Upper lobe of left lung (tissue), 4 donors: ENCODE results near the gene SLC25A12.

Experiments
- POLR2A ChIP-seq, 4 donors: fragments of 450-650 bp; IDR thresholded peaks; one replicate each; pipeline ENCODE4 v1.5.1; 2016 to 2017; ENCODE audit warnings: antibody characterized with exemption in 4 of 4, mild to moderate bottlenecking in 2 of 4
- POLR2AphosphoS5 ChIP-seq, 2 donors: sonication (generic); formaldehyde crosslinking; IDR thresholded peaks; one replicate each; pipeline ENCODE4 v1.5.1; 2017; ENCODE audit warnings: antibody characterized with exemption in 2 of 2
- TF ChIP-seq, protein P1 (sequence below), 6 experiments: fragments of 450-650 bp in 4 of 6; fragments of 200-600 bp in 2 of 6; sonication (generic) in 2 of 6; IDR thresholded peaks; one replicate each; pipeline ENCODE4 v1.5.1; 2016 to 2019; ENCODE audit warnings: antibody characterized with exemption in 6 of 6

DNA sequence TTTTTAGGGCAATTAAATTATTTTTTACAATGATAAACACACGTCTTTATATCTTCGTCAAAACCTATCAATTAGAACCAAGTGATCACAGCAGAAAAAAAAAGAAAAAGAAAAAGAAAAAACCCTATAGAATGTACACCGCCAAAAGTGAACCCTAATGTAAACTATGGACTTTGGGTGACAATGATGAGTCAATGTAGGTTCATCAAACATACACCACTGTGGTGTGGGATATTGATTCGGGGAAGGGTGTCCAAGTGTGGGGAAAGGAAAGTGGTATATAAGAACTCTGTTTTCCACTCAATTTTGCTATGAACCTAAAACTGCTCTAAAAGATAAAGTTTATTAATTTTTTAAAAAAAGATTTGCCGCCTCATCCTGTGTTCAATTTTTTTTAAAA lies 121.7 kb downstream of the SLC25A12 start:
- TF ChIP-seq, protein P1, sequence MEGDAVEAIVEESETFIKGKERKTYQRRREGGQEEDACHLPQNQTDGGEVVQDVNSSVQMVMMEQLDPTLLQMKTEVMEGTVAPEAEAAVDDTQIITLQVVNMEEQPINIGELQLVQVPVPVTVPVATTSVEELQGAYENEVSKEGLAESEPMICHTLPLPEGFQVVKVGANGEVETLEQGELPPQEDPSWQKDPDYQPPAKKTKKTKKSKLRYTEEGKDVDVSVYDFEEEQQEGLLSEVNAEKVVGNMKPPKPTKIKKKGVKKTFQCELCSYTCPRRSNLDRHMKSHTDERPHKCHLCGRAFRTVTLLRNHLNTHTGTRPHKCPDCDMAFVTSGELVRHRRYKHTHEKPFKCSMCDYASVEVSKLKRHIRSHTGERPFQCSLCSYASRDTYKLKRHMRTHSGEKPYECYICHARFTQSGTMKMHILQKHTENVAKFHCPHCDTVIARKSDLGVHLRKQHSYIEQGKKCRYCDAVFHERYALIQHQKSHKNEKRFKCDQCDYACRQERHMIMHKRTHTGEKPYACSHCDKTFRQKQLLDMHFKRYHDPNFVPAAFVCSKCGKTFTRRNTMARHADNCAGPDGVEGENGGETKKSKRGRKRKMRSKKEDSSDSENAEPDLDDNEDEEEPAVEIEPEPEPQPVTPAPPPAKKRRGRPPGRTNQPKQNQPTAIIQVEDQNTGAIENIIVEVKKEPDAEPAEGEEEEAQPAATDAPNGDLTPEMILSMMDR (IDR thresholded peaks at IDR 0.05): no peak
- no peak for TF ChIP-seq POLR2AphosphoS5 (IDR thresholded peaks at IDR 0.05)
- TF ChIP-seq POLR2A (IDR thresholded peaks at IDR 0.05): no peak
